Small intestine (tissue), 7 donors: ENCODE measurements around the gene USP49. TPM values are rescaled to one million over a fixed set of nuclear protein-coding genes. Genes with fewer than 3 reads are reported as not detected.
"Not testable (repeated sequence)": the region's sequence is repeated elsewhere in the genome, so short reads cannot be mapped to it uniquely, and the experiment has no call there.

Experiments
- DNase-seq, 2 donors: peaks; one replicate each; pipeline versions ENCODE4 v3.0.0 to v3.0.0-alpha.2; 2013
- FAIRE-seq: peaks from 2 replicates; lab custom pipeline; 2012; peaks lifted over from hg19 to GRCh38; lab: Jason Lieb, UNC
- H3K27ac ChIP-seq, 3 donors: one replicate each; pipeline ENCODE4 v1.5.1; 2013; ENCODE audit warnings: low read length in 2 of 3, mild to moderate bottlenecking in 2 of 3, control low read depth in 1 of 3, inconsistent platforms in 1 of 3, low read depth in 1 of 3, moderate library complexity in 1 of 3
- H3K27me3 ChIP-seq, 3 donors: one replicate each; pipeline ENCODE4 v1.6.1; 2013; ENCODE audit warnings: low read length in 3 of 3, inconsistent platforms in 1 of 3; ENCODE audit not compliant: control insufficient read depth in 3 of 3, insufficient read depth in 3 of 3
- H3K36me3 ChIP-seq, 3 donors: one replicate each; pipeline ENCODE4 v1.6.1; 2013; ENCODE audit warnings: low read length in 3 of 3, inconsistent platforms in 1 of 3, low read depth in 1 of 3, mild to moderate bottlenecking in 1 of 3, moderate library complexity in 1 of 3; ENCODE audit not compliant: control insufficient read depth in 3 of 3, insufficient read depth in 2 of 3
- H3K4me1 ChIP-seq, 3 donors: one replicate each; pipeline ENCODE4 v1.6.1; 2013; ENCODE audit warnings: low read length in 2 of 3, inconsistent platforms in 1 of 3, low read depth in 1 of 3, mild to moderate bottlenecking in 1 of 3, moderate library complexity in 1 of 3; ENCODE audit not compliant: control insufficient read depth in 3 of 3, insufficient read depth in 2 of 3
- H3K4me3 ChIP-seq, 3 donors: one replicate each; pipeline ENCODE4 v1.5.1; 2013; ENCODE audit warnings: low read length in 3 of 3, control low read depth in 1 of 3, inconsistent platforms in 1 of 3, low read depth in 1 of 3, mild to moderate bottlenecking in 1 of 3, moderate library complexity in 1 of 3
- H3K9me3 ChIP-seq, 2 donors: one replicate each; pipeline ENCODE4 v1.6.1; 2013; ENCODE audit warnings: low read depth in 1 of 2, low read length in 1 of 2; ENCODE audit not compliant: control insufficient read depth in 2 of 2, insufficient read depth in 1 of 2
- WGBS, 3 donors: extraction: QIAGEN DNeasy Blood & Tissue Kit; methylation state at CpG; one replicate each; pipeline ENCODE4 v1.1.7; 2013; 5-methylcytosine and 5-hydroxymethylcytosine counted together
- polyA plus RNA-seq, 4 donors: library from polyadenylated mRNA; stranded (reverse) in 3 of 4; unstranded in 1 of 4; fragments of 200-250 nt in 3 of 4; fragments of 120-200 nt in 1 of 4; gene quantifications; one replicate each; pipeline versions ENCODE4 v1.2.1 to v1.2.3, GENCODE V29; 2013
- donor health status: healthy with polysubstance abuse.
- donor health status: control.
- donor health status: control.
- donor health status: Bipolar disorder and iron deficiency.
- donor health status: healthy.

USP49 gene
- polyA plus RNA-seq, 4 donors, result 0.27 to 3.8 (median 0.80) TPM

DNA sequence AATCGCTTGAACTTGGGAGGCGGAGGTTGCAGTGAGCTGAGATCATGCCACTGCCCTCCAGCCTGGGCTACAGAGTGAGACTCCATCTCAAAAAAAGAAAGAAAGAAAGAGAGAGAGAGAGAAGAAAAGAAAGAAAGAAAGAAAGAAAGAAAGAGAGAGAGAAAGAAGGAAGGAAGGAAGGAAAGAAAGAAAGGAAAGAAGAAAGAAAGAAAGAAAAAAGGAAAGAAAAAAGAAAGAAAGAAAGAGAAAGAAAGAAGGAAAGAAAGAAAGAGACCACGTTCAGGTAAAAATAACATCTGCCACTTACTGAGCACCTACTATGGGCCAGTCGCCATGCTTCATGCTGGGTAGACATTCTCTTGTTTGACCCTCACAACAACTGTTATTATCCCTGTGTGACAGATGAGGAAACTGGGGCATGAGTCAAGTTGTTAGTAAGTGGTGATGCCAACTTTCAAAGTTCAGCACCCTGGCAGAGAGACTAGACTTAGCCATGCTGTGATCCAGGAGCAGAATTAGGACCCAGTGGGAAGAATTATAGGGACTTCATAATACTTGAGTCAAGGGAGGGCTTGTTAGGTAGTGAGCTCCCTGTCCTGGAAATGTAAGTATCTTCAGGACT, 129.0 kb downstream of the USP49 start:
- 88 to 91% (median 91%) methylated on average over 4 of the region's 4 CpGs for whole genome bisulfite sequencing, 3 donors
- Histone ChIP-seq H3K36me3 (peaks cover 0 to 22% (median under 1%) of the 10 kb centered on the region in 3 donors), H3K4me1 (peaks cover 0 to 20% (median 0%) of the 10 kb centered on the region in 3 donors)
- DNase-seq, H3K4me3 ChIP-seq, FAIRE-seq, H3K27ac ChIP-seq, H3K9me3 ChIP-seq, H3K27me3 ChIP-seq: not testable (repeated sequence)

DNA sequence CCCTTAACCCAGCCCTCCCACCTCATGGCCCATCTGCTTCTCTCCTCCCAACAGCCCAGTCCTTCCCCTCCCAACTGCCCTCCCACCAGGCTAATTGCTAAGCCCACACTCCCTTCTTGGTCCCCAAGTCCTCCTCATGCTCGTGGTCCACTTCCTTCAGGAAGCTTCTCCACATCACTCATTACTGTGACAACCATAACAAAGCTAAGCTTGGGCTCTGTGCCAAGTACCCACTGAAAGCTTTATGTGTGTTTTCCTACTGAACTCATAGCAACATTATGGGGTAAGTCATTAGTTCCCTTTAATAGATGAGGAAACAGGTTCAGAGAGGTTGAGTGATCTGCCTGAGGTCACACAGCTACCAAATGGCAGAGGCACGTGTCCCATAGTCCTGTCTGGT, 131.7 kb downstream of the USP49 start:
- Histone ChIP-seq H3K4me1 (peaks cover 0 to 12% (median 0%) of the 10 kb centered on the region in 3 donors), H3K9me3 (no peaks in the 10 kb centered on the region), H3K27ac (no peak overlapping the region), H3K27me3 (no peaks in the 10 kb centered on the region), H3K36me3 (peaks cover 0 to 1% (median 0%) of the 10 kb centered on the region in 3 donors), H3K4me3 (no peak overlapping the region)
- 24 to 30% (median 27%) methylated on average over 2 of the region's 2 CpGs for whole genome bisulfite sequencing, 3 donors
- DNase-seq (no peak), FAIRE-seq (no peak)

DNA sequence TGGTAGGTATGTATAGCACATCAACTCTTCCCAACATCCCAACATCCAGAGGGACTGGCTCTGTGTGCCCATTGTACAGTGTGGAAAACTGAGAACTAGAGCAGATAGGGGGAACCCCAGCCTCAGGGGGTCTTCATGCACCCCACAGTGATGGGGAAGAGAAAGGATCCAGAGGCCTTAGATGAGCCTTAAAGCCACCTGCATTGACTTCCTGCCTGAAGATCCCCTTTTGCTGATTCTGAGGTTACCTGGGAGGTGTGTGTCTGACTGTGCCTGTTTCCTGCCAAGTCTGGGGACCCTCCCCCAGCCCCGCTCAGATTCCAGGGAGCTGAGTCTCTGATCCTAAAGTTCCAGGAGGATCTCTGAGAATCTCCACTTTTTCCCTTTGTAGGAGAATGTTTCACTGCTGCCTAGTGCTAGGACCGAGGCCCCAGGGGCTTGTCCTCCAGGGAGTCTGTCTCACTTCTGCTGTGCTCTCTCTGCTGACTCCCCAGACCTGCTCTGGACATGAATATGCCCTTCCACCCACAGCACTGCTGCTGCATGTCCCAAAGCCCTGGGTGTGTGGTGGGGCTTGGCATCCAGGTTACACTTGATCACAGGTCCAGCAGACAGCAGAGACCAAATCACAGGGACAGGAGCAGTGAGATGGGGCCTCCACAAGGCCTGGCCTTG, 135.1 kb downstream of the USP49 start:
- Histone ChIP-seq H3K27me3 (no peaks in the 10 kb centered on the region), H3K4me3 (no peak overlapping the region), H3K36me3 (no peaks in the 10 kb centered on the region), H3K9me3 (no peaks in the 10 kb centered on the region), H3K27ac (no peak overlapping the region), H3K4me1 (no peaks in the 10 kb centered on the region)
- WGBS, 3 donors, result 62 to 86% (median 76%) methylated on average over 2 of the region's 2 CpGs
- DNase-seq (no peak), FAIRE-seq (no peak)

DNA sequence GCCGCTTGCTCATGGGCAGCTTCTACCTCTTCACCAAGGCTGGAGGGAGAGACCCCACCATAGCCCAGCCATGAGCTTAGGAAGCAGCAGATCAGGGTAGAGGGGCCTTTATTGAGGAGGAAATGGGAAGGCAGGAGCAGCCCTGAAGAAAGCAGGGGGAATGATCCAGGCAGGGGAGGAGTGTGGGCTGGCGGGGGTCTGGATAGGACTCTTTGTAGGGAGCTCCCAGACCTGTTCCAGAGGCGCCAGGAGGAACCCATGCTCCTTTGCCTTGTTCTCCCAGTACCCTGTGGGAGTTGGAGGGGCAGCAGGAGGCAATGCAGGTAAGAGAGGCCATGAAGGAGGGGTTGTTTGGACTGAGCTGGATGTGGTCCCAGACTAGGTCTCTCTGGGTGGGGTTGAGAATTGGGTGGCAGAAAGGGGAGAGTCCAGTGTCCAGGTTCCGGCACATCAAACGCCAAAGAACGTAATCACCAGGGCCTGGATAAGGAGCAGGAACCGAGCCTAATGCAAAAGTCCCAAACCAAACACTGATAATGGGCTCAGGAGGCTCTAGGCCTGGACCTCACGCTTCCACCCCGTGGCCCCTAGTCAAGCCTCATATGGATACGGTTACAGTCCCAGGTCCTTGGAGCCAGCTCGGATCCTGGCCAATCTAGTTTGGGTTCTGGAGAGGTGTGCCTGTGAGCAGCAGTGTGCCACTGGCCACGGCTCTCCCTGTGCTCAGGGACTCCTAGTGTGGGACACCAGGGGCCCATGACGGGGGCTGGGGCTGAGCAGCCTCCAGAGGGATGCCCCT, 135.9 kb downstream of the USP49 start:
- DNase-seq (no peak), FAIRE-seq (no peak)
- Histone ChIP-seq H3K27ac (no peak overlapping the region), H3K4me1 (no peaks in the 10 kb centered on the region), H3K4me3 (no peak overlapping the region), H3K27me3 (no peaks in the 10 kb centered on the region), H3K9me3 (no peaks in the 10 kb centered on the region), H3K36me3 (no peaks in the 10 kb centered on the region)
- 64 to 87% (median 75%) methylated on average over 13 of the region's 13 CpGs for WGBS, 3 donors

DNA sequence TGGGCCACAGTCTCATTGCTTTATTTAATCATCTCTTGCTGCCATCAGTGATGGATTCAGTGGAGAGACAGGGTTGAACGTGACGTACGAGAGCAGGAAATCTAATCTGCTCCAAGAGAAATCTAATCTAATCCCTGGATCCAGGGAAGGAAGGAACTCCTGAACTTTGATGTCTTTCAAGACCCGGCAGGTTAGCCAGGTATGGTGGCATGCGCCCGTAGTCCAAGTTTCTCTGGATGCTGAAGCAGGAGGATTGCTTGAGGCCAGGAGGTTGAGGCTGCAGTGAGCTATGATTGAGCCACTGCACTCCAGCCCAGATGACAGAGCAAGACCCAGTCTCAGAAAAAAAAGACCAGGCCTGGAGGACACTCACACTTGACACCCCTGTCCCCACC, 136.5 kb downstream of the USP49 start:
- H3K27ac ChIP-seq, result no peak overlapping the region
- no peak for DNase-seq
- no peak overlapping the region for H3K4me3 ChIP-seq
- H3K36me3 ChIP-seq, result no peaks in the 10 kb centered on the region
- no peak for FAIRE-seq
- no peaks in the 10 kb centered on the region for H3K4me1 ChIP-seq
- no peaks in the 10 kb centered on the region for H3K27me3 ChIP-seq
- no peaks in the 10 kb centered on the region for H3K9me3 ChIP-seq
- whole genome bisulfite sequencing, 3 donors, result 59 to 81% (median 71%) methylated on average over 6 of the region's 6 CpGs

DNA sequence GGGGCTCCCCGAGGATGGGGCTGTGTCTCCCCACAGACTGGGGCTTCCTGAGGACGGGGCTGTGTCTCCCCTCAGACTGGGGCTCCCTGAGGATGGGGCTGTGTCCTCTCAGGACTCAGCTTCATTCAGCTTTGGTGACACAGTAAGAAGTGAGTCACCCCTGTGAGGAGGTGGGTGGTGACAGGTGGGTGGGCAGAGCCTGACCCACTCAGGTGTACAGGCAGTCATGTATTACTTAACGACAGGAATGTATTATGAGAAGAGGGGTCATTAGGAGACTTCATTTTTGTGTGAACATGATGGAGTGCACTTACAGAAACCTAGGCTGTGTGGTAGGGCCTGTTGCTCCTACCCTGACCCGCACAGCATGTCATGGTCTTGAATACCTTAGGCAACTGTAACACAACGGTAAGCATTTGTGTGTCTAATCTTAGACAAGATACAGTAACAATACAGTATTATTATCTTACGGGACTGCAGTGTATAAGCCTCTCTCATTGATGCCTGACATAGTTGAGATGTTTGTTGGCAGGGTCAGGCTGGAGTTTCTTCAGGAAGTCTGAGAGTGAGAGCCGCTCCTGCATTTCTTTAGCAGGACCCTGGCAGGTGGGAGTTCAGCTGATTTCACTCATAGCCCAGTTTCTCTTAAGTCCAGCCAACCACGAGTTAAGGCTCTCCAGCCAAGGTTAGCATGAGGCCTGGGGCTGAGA, 137.1 kb downstream of the USP49 start:
- H3K36me3 ChIP-seq, result no peaks in the 10 kb centered on the region
- H3K27ac ChIP-seq, result no peak overlapping the region
- H3K27me3 ChIP-seq, result no peaks in the 10 kb centered on the region
- DNase-seq, result no peak
- H3K9me3 ChIP-seq, result no peaks in the 10 kb centered on the region
- no peaks in the 10 kb centered on the region for H3K4me1 ChIP-seq
- 73 to 77% (median 74%) methylated on average over 8 of the region's 8 CpGs for WGBS, 3 donors
- FAIRE-seq, result no peak
- no peak overlapping the region for H3K4me3 ChIP-seq

DNA sequence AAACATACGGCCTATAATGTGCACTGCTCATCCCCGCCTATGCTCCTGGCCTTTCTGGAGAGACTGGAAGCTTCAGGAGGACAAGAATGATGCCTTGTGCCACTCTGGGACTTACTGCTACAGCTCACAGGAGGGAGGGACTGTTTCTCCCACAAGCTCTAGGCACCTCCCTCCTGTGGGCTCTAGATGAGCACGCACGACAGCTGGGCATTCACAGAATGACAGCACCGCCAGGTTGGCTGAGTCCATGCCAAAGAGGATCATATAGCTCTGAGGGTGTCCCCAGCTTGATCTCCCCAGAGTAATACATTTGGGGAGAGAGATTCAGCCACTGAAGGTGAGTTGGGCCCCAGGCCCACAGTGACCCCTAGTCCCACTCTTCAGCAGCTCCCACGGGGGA, 137.9 kb downstream of the USP49 start:
- Histone ChIP-seq H3K27ac (no peak overlapping the region), H3K4me3 (no peak overlapping the region)

DNA sequence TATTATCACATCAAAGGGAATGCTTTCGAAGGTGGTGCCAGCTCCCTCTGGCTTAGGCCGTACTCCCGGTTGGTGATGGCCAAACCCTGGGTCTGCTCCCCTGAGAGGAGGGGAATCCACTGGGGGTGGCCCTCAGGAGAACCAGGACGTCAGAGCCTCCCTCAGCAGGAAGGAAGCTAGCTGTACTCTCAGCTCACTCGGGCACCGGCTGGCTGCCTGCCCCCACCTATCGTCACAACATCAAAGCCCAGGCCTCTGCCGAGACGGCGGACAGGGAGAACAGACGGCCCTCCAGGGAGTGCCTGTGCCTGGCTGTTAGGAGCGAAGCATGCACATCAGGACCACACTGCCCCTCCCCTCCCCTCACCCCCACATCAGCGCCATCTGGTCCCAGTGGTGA, 138.8 kb downstream of the USP49 start:
- Histone ChIP-seq H3K4me3 (no peak overlapping the region), H3K36me3 (no peaks in the 10 kb centered on the region), H3K27me3 (no peaks in the 10 kb centered on the region), H3K4me1 (no peaks in the 10 kb centered on the region), H3K9me3 (no peaks in the 10 kb centered on the region), H3K27ac (no peak overlapping the region)
- WGBS, 3 donors, result 58 to 73% (median 67%) methylated on average over 13 of the region's 13 CpGs
- DNase-seq, result no peak
- no peak for FAIRE-seq

More for the DNA sequence above, 137.9 kb downstream of the USP49 start:
- Histone ChIP-seq H3K27me3 (no peaks in the 10 kb centered on the region), H3K9me3 (no peaks in the 10 kb centered on the region), H3K4me1 (no peaks in the 10 kb centered on the region), H3K36me3 (no peaks in the 10 kb centered on the region)
- no peak for FAIRE-seq
- 87 to 91% (median 88%) methylated on average over 6 of the region's 6 CpGs for WGBS, 3 donors
- no peak for DNase-seq
